ENCODE results near the gene RALGDS. TPM values are rescaled to one million over a fixed set of nuclear protein-coding genes. Genes with fewer than 3 reads are reported as not detected.

Gene RALGDS
- total RNA-seq, 1 experiment from 2014 or later: 24.8 TPM

GRCh38 chr9:133113949-133114885 is 6.8 kb downstream of the RALGDS start:
- Histone ChIP-seq H3F3A (ENCODE audit: insufficient read depth, low read depth) (peaks cover 10% of the 10 kb centered on the region; the same call in 1 of the 2 replicates), H3K27me3 (ENCODE audit: insufficient read depth, low read depth) (no peaks in the 10 kb centered on the region), H3K36me3 (ENCODE audit: low read depth) (no peaks in the 10 kb centered on the region), H2AFZ (no peak overlapping the region), H3K79me2 (ENCODE audit: low read depth) (no peaks in the 10 kb centered on the region), H3K9me2 (ENCODE audit: insufficient read depth) (no peaks in the 10 kb centered on the region), H3K4me3 (no peak overlapping the region), H3K9me3 (ENCODE audit: insufficient read depth, low read depth) (no peaks in the 10 kb centered on the region), H3K27ac (no peak overlapping the region), H4K20me1 (ENCODE audit: insufficient read depth) (peaks cover 50% of the 10 kb centered on the region), H3K4me2 (peak overlapping the region; percentile 23; the same call in 1 of the 2 replicates), H3K4me1 (replicated peaks; ENCODE audit: insufficient read depth) (peaks cover 10% of the 10 kb centered on the region)
- ChIA-PET CTCF (interaction anchor here (0.6 to 1.8 kb wide), 3 partner anchors 20 to 247 kb away, joined by 3 to 15 read pairs (median 5); no protein-coding TSS in a partner anchor), POLR2A (ENCODE audit: unreplicated experiment) (interaction anchor here (0.6 to 1.0 kb wide), 6 partner anchors 15 to 445 kb away, joined by 3 to 5 read pairs (median 4); partner anchors contain the start of gene GTF3C5)
- no TSS peak for BruUV-seq (replicated peaks)
- DNase-seq: peak; percentile 70 to 89
- intact Hi-C loops (cut with micrococcal nuclease; ENCODE audit: unreplicated experiment): loop anchor here (1.0 kb wide), 2 partner anchors 11 to 21 kb away; no protein-coding TSS in a partner anchor
- TF ChIP-seq CTCF (conservative IDR thresholded peaks at IDR 0.05) (no peak), EZH2 (IDR thresholded peaks at IDR 0.05; ENCODE audit: low read depth) (no peak)

- Histone ChIP-seq H3K4me1 (replicated peaks; ENCODE audit: insufficient read depth) (peaks cover 10% of the 10 kb centered on the region), H2AFZ (no peak overlapping the region), H3F3A (ENCODE audit: insufficient read depth, low read depth) (peaks cover 10% of the 10 kb centered on the region; the same call in 1 of the 2 replicates), H3K27ac (no peak overlapping the region), H4K20me1 (ENCODE audit: insufficient read depth) (peaks cover 46% of the 10 kb centered on the region), H3K9me2 (ENCODE audit: insufficient read depth) (no peaks in the 10 kb centered on the region), H3K27me3 (ENCODE audit: insufficient read depth, low read depth) (no peaks in the 10 kb centered on the region), H3K4me2 (no peak overlapping the region), H3K9me3 (ENCODE audit: insufficient read depth, low read depth) (no peaks in the 10 kb centered on the region), H3K79me2 (ENCODE audit: low read depth) (no peaks in the 10 kb centered on the region), H3K36me3 (ENCODE audit: low read depth) (no peaks in the 10 kb centered on the region), H3K4me3 (no peak overlapping the region)
- ChIA-PET CTCF (interaction anchor here (1.8 kb wide), 1 partner anchor 31 kb away, joined by 15 read pairs; no protein-coding TSS in a partner anchor), POLR2A (ENCODE audit: unreplicated experiment) (interaction anchor here (1.0 kb wide), 1 partner anchor 22 kb away, joined by 4 read pairs; no protein-coding TSS in a partner anchor)
- no TSS peak for BruUV-seq (replicated peaks)
- intact Hi-C loops (cut with micrococcal nuclease; ENCODE audit: unreplicated experiment): no loop called here
- no peak for TF ChIP-seq CTCF (conservative IDR thresholded peaks at IDR 0.05)
- TF ChIP-seq EZH2 (IDR thresholded peaks at IDR 0.05; ENCODE audit: low read depth): no peak
- no peak for DNase-seq
Observed at GRCh38 chr9:133113163-133113948, 7.7 kb downstream of the RALGDS start.

GRCh38 chr9:133112663-133113026 is 8.4 kb downstream of the RALGDS start:
- H3K36me3 ChIP-seq (ENCODE audit: low read depth): no peaks in the 10 kb centered on the region
- CTCF ChIA-PET: no interaction called here
- no peak overlapping the region for H2AFZ ChIP-seq
- no peak for DNase-seq
- POLR2A ChIA-PET (ENCODE audit: unreplicated experiment): interaction anchor here (1.0 kb wide), 1 partner anchor 23 kb away, joined by 4 read pairs; no protein-coding TSS in a partner anchor
- no peaks in the 10 kb centered on the region for H3K79me2 ChIP-seq (ENCODE audit: low read depth)
- H3F3A ChIP-seq (ENCODE audit: insufficient read depth, low read depth): peaks cover 10% of the 10 kb centered on the region; the same call in 1 of the 2 replicates
- intact Hi-C loops (cut with micrococcal nuclease; ENCODE audit: unreplicated experiment): no loop called here
- no peak overlapping the region for H3K27ac ChIP-seq
- no peak overlapping the region for H3K4me2 ChIP-seq
- TF ChIP-seq CTCF (conservative IDR thresholded peaks at IDR 0.05) (no peak), EZH2 (IDR thresholded peaks at IDR 0.05; ENCODE audit: low read depth) (no peak)
- no peaks in the 10 kb centered on the region for H3K27me3 ChIP-seq (ENCODE audit: insufficient read depth, low read depth)
- peaks cover 39% of the 10 kb centered on the region for H4K20me1 ChIP-seq (ENCODE audit: insufficient read depth)
- H3K4me3 ChIP-seq: no peak overlapping the region
- H3K9me2 ChIP-seq (ENCODE audit: insufficient read depth): no peaks in the 10 kb centered on the region
- H3K9me3 ChIP-seq (ENCODE audit: insufficient read depth, low read depth): no peaks in the 10 kb centered on the region
- H3K4me1 ChIP-seq (replicated peaks; ENCODE audit: insufficient read depth): peaks cover 10% of the 10 kb centered on the region
- BruUV-seq (replicated peaks): no TSS peak

Measured in PC-9 (cell line).